ENCODE measurements around the gene MYO1B. TPM values are rescaled to one million over a fixed set of nuclear protein-coding genes. Genes with fewer than 3 reads are reported as not detected.

The MYO1B gene
- total RNA-seq, 1 experiment from 2014 or later: 4.1 TPM

- DNase-seq (ENCODE audit: low spot score): no peak
Observed at GRCh38 chr2:191358325-191359025, 113.3 kb downstream of the MYO1B start.

GRCh38 chr2:191359133-191359532 is 113.9 kb downstream of the MYO1B start:
- no peak for DNase-seq (ENCODE audit: low spot score)

GRCh38 chr2:191360918-191361317 is 115.7 kb downstream of the MYO1B start:
- DNase-seq (ENCODE audit: low spot score): no peak

GRCh38 chr2:191362841-191363240 is 117.6 kb downstream of the MYO1B start:
- no peak for DNase-seq (ENCODE audit: low spot score)

GRCh38 chr2:191363267-191363666 is 118.1 kb downstream of the MYO1B start:
- DNase-seq (ENCODE audit: low spot score): no peak

GRCh38 chr2:191365089-191365488 is 119.9 kb downstream of the MYO1B start:
- DNase-seq (ENCODE audit: low spot score): no peak

- DNase-seq (ENCODE audit: low spot score): peak; percentile 18
Observed at GRCh38 chr2:191366199-191366598, 121.0 kb downstream of the MYO1B start.

GRCh38 chr2:191369034-191369433 is 123.8 kb downstream of the MYO1B start:
- DNase-seq (ENCODE audit: low spot score): no peak

GRCh38 chr2:191374366-191374765 is 129.2 kb downstream of the MYO1B start:
- DNase-seq (ENCODE audit: low spot score): no peak

- DNase-seq (ENCODE audit: low spot score): no peak
Observed at GRCh38 chr2:191374939-191375338, 129.7 kb downstream of the MYO1B start.

- peak; percentile 96 for DNase-seq (ENCODE audit: low spot score)
Observed at GRCh38 chr2:191376981-191377629, 131.9 kb downstream of the MYO1B start.

- DNase-seq (ENCODE audit: low spot score): no peak
Observed at GRCh38 chr2:191379375-191379774, 134.2 kb downstream of the MYO1B start.

- no peak for DNase-seq (ENCODE audit: low spot score)
Observed at GRCh38 chr2:191382801-191383200, 137.6 kb downstream of the MYO1B start.

- no peak for DNase-seq (ENCODE audit: low spot score)
Observed at GRCh38 chr2:191383486-191383885, 138.3 kb downstream of the MYO1B start.

GRCh38 chr2:191384829-191385228 is 139.6 kb downstream of the MYO1B start:
- DNase-seq (ENCODE audit: low spot score): no peak

GRCh38 chr2:191385416-191386160 is 140.4 kb downstream of the MYO1B start:
- peak; percentile 13 for DNase-seq (ENCODE audit: low spot score)

GRCh38 chr2:191386938-191387536 is 141.8 kb downstream of the MYO1B start:
- DNase-seq (ENCODE audit: low spot score): peak; percentile 71

GRCh38 chr2:191389288-191389687 is 144.1 kb downstream of the MYO1B start:
- DNase-seq (ENCODE audit: low spot score): no peak

GRCh38 chr2:191391171-191391570 is 146.0 kb downstream of the MYO1B start:
- DNase-seq (ENCODE audit: low spot score): no peak

GRCh38 chr2:191394043-191394442 is 148.8 kb downstream of the MYO1B start:
- no peak for DNase-seq (ENCODE audit: low spot score)

- DNase-seq (ENCODE audit: low spot score): no peak
Observed at GRCh38 chr2:191396794-191397193, 151.6 kb downstream of the MYO1B start.

- no peak for DNase-seq (ENCODE audit: low spot score)
Observed at GRCh38 chr2:191399601-191400000, 154.4 kb downstream of the MYO1B start.
